NCI-H146 treated with DMSO at 0.1 percent for 48 hours (cell line): ENCODE data around the gene UBE2H.

Experiments used
- DNase-seq: peaks from one replicate; lab custom pipeline; 2025; ENCODE audit not compliant: unreplicated experiment; lab: John Stamatoyannopoulos, UW

UBE2H gene

DNA sequence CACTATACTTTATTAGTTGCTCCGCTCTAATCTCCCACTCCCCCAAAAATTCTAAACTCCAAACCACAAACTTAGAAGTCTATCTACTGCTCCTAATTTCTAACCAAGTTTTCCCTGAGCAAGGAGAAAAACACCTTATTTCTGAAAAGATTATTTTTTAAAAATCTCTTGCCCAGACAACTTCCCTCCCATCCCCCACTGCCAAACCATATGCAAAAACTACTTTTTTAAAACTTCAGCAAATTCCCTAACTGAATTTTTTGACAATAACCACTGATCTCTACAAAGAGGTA, 1.9 kb downstream of the UBE2H start:
- DNase-seq: no peak

DNA sequence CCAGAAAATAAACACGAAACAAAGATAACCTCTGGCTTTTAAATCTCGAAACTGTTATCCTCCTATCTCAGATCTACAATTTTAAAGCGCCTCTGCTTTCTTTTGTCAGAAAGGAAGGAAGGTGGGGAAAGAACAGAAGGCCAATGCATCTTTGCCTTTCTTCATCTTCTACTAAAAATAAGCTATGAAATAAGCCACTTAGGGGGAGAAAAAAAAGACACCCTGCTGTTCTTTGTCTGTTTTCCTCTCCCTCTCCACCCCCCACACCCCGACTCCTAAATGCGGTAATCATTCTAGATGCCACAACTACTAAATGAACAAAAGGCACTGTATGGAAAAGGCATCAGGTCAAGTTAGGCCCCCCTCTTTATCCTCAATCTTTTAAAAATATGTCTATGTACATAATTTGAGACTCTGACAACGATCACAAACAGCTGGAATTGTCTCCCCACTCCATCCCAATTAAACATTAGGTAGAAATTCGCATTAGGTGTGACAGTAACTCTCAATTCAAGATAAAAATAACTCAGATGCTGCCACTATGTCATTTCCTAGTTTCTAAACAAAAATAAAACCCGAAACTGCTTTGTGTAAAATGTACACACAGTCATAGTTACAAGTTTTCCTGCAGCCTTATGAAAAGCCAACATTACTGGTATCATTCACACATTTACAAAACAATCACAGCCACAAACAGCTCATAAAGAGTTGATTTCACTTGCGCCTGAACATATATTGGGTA, 2.4 kb downstream of the UBE2H start:
- DNase-seq: peak; percentile 39

DNA sequence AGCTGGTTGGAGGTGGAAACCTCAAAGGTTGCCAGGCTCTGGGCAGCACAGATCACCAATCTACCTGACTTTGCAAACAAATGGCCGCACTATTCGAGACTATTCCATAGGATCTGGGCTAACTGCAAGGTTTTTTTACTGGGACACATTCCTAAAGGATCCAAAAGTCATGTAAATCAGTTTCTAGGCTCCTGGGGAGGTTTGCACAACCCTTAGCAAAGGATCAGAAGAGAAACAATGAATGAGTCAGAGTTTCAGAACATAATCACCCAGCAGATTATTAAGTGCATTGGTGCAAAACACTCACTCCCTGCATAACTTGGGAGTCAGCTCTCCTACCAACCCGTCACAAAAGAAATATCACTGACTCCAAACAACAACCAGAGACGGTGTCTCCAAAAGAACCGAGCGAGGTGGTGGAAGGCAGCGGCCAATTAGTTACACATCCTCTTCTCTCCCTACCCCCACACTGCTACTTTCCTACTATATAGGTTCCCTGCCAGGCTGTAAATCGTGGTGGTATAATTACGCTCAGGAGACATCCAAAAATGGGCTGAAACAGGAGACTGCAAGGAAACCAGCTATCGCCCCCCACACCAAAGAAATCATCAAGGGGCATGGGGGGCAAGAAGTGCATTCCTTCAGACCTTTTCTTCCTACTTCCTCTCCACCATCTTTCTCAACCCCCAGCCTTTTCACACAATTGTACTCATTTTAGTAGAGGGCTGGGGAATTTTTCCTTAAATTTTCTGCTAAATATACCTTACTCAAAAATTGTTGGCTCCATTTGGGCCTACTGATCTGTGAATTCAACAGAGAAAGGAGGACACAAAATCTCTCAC, 3.2 kb downstream of the UBE2H start:
- peak; percentile 26 for DNase-seq

DNA sequence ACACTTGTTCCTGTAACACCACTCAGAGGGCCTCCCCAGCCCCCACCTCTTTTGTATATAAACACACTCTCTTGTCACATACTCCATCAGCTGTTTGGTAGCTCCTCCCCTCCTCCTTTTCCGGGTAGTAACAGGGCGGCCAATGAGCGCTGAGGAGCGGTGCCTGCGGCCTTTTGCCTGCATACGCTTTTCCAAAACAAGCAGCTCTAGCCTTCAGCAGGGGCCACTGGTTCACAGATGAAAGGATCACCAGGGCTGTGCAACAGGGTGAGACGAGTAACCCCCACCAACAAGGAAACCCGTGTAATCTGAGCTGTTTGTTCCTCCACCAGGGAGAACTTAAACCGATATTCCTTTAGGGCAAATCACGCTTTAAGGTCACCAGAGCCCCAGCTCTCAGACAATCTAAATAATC, 3.9 kb downstream of the UBE2H start:
- DNase-seq: peak; percentile 95

DNA sequence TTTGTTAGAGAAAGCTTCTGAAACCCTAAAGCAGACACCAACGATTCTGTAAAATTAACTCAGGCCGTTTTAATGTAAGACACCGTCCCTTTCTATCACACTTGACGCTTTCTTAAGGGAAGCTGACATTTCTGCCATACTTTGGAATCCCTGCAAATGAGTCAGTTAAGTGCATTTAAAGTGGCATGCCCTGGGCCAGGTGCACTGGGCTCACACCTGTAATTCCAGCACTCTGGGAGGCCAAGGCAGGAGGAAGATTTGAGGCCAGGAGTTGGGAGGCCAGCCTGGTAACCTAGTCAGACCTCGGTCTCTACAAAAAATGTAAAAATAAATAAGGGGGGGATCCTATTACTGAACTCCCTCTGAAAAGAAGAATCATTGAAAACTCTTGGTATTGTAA, 4.4 kb downstream of the UBE2H start:
- DNase-seq: no peak

DNA sequence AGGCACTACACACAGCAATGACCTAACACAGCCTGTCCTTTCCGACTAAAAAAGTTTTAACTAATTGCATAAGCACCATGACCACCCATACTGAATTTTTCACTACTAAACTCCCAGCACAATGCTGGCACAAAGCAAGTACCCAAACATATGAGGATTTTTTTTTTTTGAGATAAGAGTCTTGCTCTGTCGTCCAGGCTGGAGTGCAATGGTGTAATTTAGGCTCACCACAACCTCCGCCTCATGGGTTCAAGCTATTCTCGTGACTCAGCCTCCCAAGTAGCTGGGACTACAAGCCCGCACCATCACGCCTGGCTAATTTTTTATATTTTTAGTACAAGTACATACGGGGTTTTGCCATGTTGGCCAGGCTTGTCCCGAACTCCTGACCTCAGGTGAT, 5.1 kb downstream of the UBE2H start:
- DNase-seq: no peak

DNA sequence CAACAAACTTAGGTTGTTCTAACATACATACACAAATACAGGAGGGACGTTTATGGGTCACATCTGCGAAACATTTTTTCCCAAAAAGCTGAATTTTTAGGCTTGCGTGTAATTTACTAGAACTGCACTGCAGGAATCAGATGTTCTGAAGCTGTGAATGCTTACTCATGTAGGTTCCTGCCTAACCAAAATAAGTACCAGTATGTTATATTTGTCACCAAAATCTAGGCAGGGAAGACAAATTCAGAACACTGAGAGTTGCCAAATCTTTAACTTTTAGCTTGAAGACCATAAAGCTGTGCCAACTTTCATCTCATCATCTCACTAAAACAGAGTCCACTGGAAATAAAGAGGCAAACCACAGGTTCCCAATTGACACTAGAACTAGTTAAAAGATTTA, 5.7 kb downstream of the UBE2H start:
- no peak for DNase-seq

DNA sequence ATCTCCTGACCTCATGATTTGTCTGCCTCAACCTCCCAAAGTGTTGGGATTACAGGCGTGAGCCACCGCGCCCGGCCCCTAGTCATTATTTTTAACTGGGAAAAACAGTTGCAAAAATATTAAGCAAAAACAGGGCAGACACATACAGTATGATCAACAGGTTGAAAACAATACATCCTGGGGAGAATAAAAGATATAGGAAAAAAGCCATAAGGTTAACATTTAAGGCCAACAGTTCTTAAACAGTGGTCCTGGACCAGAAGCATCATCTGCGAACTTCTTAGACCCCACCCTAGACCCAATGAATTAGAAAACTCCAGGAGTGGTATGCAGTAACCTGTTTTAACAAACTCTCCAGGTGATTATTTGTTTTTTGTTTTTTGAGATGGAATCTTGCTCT, 6.5 kb downstream of the UBE2H start:
- DNase-seq: no peak

DNA sequence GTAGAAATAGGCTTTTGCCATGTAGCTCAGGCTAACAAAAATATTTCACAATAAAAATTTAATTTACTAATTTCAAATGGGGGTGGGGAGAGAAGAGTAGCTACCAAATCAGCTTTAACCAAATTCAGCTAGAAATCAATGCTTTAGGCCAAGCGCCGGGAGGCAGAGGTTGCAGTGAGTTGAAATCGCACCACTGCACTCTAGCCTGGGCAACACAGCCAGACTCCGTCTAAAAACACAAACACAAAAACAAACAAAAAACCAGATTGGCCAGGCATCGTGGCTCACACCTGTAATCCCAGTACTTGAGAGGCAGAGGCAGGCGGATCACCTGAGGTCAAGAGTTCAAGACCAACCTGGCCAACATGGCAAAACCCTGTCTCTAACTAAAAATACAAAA, 9.4 kb downstream of the UBE2H start:
- no peak for DNase-seq

DNA sequence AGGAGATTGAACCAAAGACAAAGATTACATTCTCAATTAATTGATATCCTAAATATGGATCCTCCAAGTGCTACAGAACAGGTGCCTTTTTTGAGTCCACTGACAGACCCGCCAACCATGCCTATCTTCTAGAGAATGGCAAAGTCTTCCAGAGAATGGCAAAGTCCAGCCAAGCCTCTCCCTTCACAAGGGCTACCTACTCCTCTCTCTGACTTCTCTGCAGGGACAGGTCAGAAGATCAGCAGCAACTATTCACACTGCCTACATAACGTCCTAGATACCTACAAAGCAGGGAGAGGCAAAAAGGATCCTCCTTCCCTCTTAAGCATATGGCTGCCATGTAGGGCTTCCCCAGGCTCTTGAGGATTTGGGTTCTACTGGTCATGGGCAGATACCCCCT, 12.4 kb downstream of the UBE2H start:
- no peak for DNase-seq

DNA sequence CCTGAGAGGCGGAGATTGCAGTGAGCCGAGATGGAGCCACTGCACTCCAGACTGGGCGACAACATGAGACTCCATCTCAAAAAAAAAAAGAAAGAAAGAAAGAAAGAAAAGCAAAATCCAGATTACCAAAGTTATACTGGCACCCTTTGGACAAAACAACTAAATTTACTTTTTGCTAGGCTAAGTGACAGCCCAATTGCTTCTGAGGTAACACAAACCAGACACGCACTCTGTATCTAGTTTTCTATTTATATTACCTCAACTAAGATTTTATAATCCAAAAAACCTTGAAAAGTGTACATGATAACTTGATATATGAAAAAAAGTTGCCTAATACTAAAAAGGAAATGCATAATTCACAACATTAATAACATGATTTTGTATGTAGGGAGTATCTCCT, 12.9 kb downstream of the UBE2H start:
- no peak for DNase-seq

DNA sequence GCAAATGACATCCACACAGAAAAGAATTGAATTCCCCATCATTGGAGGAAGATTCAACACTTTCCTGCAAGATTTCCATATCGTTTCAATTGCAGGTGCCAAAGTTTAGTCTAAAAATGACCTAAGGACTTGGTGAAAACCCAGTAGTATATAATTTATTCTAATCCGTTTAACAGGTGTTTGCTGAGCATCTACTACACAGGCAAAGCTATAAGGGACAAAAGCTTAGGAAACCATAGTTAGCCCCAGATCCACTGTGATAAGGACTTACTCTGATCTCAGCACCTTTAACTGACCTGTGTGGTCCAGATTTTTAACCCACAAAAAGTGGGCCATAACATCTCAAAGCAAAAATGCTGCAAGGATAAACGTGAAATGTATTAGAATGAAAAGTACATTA, 19.1 kb downstream of the UBE2H start:
- DNase-seq: no peak

DNA sequence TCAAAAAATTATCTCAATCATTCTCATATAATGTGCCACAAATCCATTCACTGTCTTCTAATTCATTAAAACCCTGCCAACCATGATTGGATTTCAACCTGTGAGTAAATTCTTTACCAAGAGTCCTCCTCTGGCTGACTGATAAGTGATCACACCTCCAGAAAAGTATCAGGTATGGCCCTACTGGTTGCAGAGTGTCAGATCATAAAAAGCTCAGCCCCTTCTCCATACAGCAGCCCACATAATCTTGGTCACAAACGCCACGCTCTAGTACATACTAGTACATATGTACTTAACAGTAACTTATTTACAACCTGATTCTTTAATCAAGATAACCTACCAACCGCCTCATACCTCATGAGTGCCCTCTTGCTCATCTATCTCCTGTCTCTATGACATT, 26.1 kb downstream of the UBE2H start:
- DNase-seq: no peak

DNA sequence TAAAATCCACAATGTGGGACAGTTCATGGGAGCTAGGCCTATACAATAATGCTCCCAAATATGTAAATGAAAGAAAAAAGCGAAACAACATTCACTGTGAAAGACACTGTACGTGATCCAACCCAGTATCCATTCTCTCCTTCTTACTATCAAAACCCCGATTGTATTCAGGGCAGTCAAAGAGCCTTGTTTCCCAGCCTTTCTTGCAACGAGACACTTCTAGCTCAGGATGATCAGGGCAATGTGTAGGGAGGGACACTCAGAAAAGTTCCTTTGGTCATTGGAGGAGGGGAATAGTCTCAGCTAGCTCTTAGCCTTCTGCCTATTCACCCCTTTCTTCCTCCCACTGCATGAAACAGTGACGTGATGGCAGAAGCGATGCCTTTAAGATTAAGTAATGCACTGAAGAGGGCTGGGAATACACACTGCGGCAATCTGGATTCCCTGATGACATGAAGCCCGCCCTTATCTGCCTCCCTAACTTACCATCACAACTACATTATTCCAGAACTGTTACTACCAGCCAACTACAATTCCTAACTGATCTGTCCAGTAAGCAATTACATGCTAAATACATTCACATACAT, 27.3 kb downstream of the UBE2H start:
- no peak for DNase-seq

DNA sequence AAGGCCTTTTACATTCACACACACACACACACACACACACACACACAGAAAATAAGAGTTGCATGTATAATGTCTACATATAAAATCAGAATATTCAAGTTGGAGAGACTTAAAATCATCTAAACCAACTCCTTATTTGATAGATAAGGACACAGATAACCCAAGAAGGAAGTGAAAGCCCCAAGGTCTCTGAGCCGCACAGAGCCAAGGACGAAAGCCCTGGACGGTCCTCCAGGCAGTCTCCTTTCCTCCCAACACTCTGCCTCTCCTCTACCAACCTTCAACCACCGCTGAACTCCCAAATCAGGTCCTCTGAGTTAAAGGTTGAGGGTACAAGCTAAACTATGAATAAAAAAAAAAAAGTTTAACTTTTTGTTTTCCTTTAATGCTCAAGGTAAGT, 28.2 kb downstream of the UBE2H start:
- DNase-seq: no peak

DNA sequence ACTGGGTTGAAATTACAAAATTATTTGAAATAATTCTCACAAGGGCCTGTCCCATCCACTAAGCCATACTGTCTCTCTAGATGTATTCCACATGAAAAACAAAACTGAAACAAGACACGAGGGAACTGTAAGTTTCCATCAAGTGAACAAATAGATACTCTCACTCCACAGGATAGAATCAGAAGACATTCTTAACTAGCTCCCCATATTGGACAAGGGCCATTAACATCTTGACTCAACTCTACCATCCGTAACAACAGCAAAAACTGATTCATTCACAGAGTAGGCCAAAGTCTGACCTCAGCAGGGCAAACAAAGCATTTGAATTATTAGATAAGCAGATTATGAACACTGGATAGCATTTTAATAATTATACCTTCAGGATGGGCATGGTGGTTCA, 29.1 kb downstream of the UBE2H start:
- no peak for DNase-seq

DNA sequence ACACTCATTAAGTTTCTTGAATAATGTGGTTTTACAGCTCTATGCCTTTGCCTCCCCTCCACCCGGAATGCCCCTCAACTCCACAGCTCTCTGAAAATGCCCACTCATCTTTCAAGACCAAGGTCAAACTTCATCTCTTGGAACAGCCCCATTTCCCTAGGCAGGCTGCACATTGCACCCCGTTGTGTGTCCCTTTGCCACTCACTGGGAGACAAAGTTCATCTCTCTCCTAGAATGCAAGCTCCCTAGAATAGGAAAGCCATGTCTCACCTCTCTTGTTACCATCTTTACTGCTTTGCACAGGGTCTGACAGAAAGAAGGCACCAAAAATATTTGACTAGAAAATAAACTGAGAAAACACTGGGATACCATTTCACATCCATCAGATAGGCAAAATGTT, 33.3 kb downstream of the UBE2H start:
- DNase-seq: no peak

DNA sequence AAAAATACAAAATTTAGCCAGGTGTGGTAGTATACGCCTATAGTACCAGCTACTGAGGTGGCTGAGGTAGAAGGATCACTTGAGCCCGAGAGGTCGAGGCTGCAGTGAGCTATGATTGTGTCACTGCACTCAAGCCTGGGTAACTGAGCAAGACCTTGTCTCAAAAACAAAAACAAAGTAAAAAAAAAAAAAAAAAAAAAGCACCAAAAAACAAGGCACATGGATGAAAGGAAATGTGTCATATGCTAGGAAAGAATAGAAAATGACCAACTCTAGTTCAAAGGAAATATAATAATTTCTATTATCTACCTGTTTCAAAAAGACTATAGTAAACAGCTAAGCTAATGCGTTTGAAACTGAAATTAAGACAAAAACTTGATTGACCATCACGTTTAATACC, 33.8 kb downstream of the UBE2H start:
- no peak for DNase-seq

DNA sequence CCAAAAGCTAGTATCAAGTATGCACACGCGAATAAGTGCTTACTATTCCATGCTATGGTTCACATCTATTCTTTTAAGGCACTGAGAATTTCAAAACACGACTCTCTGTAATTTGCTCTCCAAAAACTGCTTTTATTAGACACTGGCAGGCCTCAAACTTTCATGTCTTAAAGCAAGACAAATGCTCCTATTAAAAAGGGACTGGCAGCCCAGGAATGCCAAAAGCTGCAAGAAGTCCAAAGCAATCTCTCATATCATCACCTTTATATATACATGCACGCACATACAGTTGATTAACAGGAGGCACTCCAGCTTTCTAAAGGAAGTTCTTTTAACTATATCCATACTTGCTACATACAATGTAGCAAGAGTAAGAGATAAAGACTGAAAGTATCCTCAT, 34.8 kb downstream of the UBE2H start:
- no peak for DNase-seq

DNA sequence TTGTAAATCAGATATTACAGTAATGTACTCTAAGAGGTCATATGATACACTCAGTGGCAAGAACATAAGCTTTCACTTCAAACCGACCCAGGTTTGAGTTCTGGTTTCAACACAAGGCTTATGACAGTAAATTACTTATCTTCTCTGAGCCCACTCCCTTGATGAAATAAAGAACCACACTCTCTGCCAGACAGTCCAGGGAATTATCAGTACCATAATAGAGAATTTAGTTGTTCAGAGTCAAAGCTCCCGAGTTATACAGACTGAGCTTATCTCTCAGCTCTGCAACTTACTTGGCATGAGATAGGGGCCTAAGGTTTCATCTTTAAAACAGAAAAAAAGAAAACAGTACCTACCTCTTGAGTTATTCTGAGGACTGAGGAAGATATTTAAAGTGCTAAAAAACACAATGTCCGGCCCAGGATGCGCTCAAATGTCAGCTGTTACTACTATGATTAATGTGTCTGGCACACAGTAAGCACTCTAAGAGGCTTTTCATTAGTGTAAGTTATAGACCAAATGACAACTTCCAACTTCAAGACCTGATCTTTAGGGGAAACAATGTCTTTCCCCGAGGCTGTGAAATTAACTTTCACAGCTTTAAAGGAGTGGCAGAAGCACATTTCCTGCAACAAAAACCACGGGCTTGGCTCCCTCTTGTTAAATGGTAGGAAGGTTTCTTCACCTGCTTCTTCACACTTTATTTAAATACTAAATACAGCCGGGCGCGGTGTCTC, 38.1 kb downstream of the UBE2H start:
- no peak for DNase-seq

DNA sequence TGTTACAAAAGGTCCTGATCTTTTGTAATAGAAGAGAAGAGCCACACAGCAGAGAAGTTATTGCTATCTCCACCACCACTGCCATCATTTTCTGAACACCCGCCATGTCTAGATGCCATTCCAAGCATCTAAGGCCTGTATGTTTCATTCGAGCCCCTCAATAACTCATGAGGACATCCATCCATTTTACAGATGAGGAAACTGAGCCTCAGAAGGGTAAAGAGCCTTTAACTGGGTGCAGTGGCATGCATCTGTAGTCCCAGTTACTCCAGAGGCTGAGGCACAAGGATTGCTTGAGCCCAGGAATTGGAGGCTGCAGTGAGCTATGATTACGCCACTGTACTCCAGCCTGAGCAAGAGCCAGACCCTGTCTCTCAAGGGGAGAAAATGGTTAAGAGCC, 39.3 kb downstream of the UBE2H start:
- DNase-seq: no peak

DNA sequence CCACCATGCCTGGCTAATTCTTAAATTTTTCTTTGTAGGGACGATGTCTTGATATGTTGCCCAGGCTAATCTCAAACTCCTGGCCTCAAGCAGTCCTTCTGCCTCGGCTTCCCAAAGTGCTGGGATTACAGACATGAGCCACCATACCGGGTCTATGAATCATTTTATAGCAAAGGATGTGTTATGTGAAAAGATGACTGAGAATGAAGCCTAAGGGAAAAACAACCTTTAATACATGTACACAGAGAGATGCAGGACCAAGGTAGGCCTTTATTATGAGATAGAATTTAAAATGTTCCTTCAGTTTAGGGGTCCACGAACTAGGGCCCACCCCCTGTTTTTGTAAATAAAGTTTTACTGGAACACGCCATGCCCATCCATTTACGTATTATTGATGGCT, 41.0 kb downstream of the UBE2H start:
- DNase-seq: no peak
